ENCODE data around the gene SYNPR.

The SYNPR gene

GRCh38 chr3:63580151-63580550 lies 302.0 kb downstream of the SYNPR start:
- TF ChIP-seq, protein P1, sequence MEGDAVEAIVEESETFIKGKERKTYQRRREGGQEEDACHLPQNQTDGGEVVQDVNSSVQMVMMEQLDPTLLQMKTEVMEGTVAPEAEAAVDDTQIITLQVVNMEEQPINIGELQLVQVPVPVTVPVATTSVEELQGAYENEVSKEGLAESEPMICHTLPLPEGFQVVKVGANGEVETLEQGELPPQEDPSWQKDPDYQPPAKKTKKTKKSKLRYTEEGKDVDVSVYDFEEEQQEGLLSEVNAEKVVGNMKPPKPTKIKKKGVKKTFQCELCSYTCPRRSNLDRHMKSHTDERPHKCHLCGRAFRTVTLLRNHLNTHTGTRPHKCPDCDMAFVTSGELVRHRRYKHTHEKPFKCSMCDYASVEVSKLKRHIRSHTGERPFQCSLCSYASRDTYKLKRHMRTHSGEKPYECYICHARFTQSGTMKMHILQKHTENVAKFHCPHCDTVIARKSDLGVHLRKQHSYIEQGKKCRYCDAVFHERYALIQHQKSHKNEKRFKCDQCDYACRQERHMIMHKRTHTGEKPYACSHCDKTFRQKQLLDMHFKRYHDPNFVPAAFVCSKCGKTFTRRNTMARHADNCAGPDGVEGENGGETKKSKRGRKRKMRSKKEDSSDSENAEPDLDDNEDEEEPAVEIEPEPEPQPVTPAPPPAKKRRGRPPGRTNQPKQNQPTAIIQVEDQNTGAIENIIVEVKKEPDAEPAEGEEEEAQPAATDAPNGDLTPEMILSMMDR (IDR thresholded peaks at IDR 0.05; ENCODE audit: low read length, missing control alignments): no peak

GRCh38 chr3:63582943-63583500 lies 304.9 kb downstream of the SYNPR start:
- H3K4me3 ChIP-seq (replicated peaks; ENCODE audit: low read depth, low read length): no peak overlapping the region
- DNase-seq (ENCODE audit: low read depth): no peak

More at GRCh38 chr3:63580151-63580550, 302.0 kb downstream of the SYNPR start:
- DNase-seq (ENCODE audit: low read depth): no peak
- no peak overlapping the region for H3K4me3 ChIP-seq (replicated peaks; ENCODE audit: low read depth, low read length)

GRCh38 chr3:63584681-63585080 lies 306.6 kb downstream of the SYNPR start:
- no peak for DNase-seq (ENCODE audit: low read depth)
- H3K4me3 ChIP-seq (replicated peaks; ENCODE audit: low read depth, low read length): no peak overlapping the region
- TF ChIP-seq, protein P1 (IDR thresholded peaks at IDR 0.05; ENCODE audit: low read length, missing control alignments): no peak

More at GRCh38 chr3:63582943-63583500, 304.9 kb downstream of the SYNPR start:
- TF ChIP-seq, protein P1 (IDR thresholded peaks at IDR 0.05; ENCODE audit: low read length, missing control alignments): no peak

DNA sequence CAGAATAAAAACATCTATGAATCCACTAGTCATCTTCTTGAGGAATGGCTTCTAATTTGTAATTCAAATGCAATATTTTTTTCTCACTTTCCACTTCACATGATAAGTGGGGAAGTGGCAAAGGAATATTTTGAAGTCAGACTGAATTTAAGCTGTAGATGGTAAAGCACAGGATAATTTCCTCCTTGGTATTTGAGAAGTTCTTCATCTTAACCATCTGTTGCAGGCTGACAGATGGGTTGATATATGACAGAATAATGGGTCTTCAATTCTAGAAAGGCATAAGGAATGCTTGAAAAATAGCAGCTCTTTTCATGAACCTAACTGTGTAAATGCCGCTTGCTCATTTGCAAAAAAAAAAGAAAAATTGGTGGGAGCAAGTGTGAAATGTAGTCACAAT lies 307.8 kb downstream of the SYNPR start:
- H3K4me3 ChIP-seq (replicated peaks; ENCODE audit: low read depth, low read length): no peak overlapping the region
- TF ChIP-seq, protein P1 (IDR thresholded peaks at IDR 0.05; ENCODE audit: low read length, missing control alignments): no peak
- no peak for DNase-seq (ENCODE audit: low read depth)

DNA sequence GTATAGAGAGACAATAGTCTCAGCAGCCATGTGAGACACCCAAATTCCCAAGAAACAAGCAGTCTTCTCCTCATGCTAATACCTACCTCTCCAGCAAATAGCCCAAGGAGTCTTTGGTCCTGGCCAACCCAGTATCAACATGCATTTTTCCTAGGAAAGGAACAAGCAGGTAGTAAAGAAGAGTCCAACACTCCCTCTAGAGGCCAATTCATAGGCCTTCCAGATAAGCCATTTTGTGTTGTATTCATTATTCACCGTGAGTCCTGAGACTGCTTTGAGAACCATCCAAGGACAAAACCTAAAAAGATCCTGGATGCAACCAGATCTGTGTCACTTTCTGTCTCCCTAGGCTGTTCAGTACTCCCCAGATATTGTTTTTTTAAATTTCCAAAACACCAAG lies 310.8 kb downstream of the SYNPR start:
- no peak overlapping the region for H3K4me3 ChIP-seq (replicated peaks; ENCODE audit: low read depth, low read length)
- TF ChIP-seq, protein P1 (IDR thresholded peaks at IDR 0.05; ENCODE audit: low read length, missing control alignments): no peak
- no peak for DNase-seq (ENCODE audit: low read depth)

DNA sequence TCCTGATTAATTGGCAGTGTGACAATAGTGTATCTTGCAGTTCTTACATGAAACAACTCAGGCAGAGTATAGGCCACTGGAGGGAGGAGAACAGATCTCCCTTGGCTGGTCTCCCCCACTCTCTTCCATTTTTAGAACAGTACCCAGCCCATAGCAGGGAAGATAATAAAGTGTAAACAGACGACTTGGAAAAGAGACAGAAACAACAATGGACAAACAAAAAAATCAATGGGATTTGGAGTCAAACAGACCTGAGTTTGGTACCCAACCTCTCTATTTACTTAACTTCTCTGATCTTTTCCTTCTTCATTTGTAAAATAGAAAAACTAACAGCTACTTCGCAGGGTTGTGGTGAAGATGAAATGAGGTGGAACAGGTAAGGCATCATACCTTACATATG lies 315.7 kb downstream of the SYNPR start:
- no peak for DNase-seq (ENCODE audit: low read depth)
- TF ChIP-seq, protein P1 (IDR thresholded peaks at IDR 0.05; ENCODE audit: low read length, missing control alignments): no peak
- H3K4me3 ChIP-seq (replicated peaks; ENCODE audit: low read depth, low read length): no peak overlapping the region

- H3K4me3 ChIP-seq (replicated peaks; ENCODE audit: low read depth, low read length): no peak overlapping the region
- TF ChIP-seq, protein P1 (IDR thresholded peaks at IDR 0.05; ENCODE audit: low read length, missing control alignments): no peak
- DNase-seq (ENCODE audit: low read depth): no peak
These were observed 317.1 kb downstream of the SYNPR start for GRCh38 chr3:63595221-63595620.
